ENCODE results near the gene RYR2.
A peak's percentile ranks its signal among the peaks of the same experiment; 100 is the strongest.

The RYR2 gene

GRCh38 chr1:237711281-237711680 is 669.3 kb downstream of the RYR2 start:
- H3K27me3 Mint-ChIP-seq = no peaks in the 10 kb centered on the region
- no peak for DNase-seq
- peaks cover 0 to 2% of the 10 kb centered on the region in 2 donors for H3K9me3 Mint-ChIP-seq
- H3K27ac Mint-ChIP-seq = no peak overlapping the region
- no peak overlapping the region for H3K4me3 Mint-ChIP-seq
- no peaks in the 10 kb centered on the region for H3K4me1 Mint-ChIP-seq (ENCODE audit: low read depth in 2 of 2)
- no peaks in the 10 kb centered on the region for H3K36me3 Mint-ChIP-seq (ENCODE audit: insufficient read depth)
- ATAC-seq (replicated peaks) = no peak

GRCh38 chr1:237712082-237712481 is 670.1 kb downstream of the RYR2 start:
- Mint-ChIP-seq H3K4me3 (no peak overlapping the region), H3K9me3 (peaks cover 0 to 2% of the 10 kb centered on the region in 2 donors), H3K27me3 (no peaks in the 10 kb centered on the region), H3K27ac (no peak overlapping the region), H3K36me3 (ENCODE audit: insufficient read depth) (no peaks in the 10 kb centered on the region), H3K4me1 (ENCODE audit: low read depth in 2 of 2) (no peaks in the 10 kb centered on the region)
- DNase-seq (no peak), ATAC-seq (replicated peaks) (no peak)

GRCh38 chr1:237712586-237713157 is 670.7 kb downstream of the RYR2 start:
- H3K4me3 Mint-ChIP-seq = no peak overlapping the region
- no peaks in the 10 kb centered on the region for H3K27me3 Mint-ChIP-seq
- H3K9me3 Mint-ChIP-seq = peaks cover 0 to 2% of the 10 kb centered on the region in 2 donors
- DNase-seq (no peak), ATAC-seq (replicated peaks) (no peak)
- H3K4me1 Mint-ChIP-seq (ENCODE audit: low read depth in 2 of 2) = no peaks in the 10 kb centered on the region
- no peaks in the 10 kb centered on the region for H3K36me3 Mint-ChIP-seq (ENCODE audit: insufficient read depth)
- no peak overlapping the region for H3K27ac Mint-ChIP-seq

- H3K36me3 Mint-ChIP-seq (ENCODE audit: insufficient read depth) = no peaks in the 10 kb centered on the region
- no peak overlapping the region for H3K4me3 Mint-ChIP-seq
- no peaks in the 10 kb centered on the region for H3K27me3 Mint-ChIP-seq
- no peak overlapping the region for H3K27ac Mint-ChIP-seq
- no peaks in the 10 kb centered on the region for H3K4me1 Mint-ChIP-seq (ENCODE audit: low read depth in 2 of 2)
- peaks cover 0 to 2% of the 10 kb centered on the region in 2 donors for H3K9me3 Mint-ChIP-seq
- ATAC-seq (replicated peaks) = no peak
- no peak for DNase-seq
These were observed 671.9 kb downstream of the RYR2 start for GRCh38 chr1:237713916-237714315.

GRCh38 chr1:237717106-237717505 is 675.1 kb downstream of the RYR2 start:
- ATAC-seq (replicated peaks) (no peak), DNase-seq (no peak)
- no peaks in the 10 kb centered on the region for H3K36me3 Mint-ChIP-seq (ENCODE audit: insufficient read depth)
- H3K27ac Mint-ChIP-seq = no peak overlapping the region
- no peak overlapping the region for H3K4me3 Mint-ChIP-seq
- H3K27me3 Mint-ChIP-seq = no peaks in the 10 kb centered on the region
- H3K9me3 Mint-ChIP-seq = peaks cover 0 to 2% of the 10 kb centered on the region in 2 donors
- no peaks in the 10 kb centered on the region for H3K4me1 Mint-ChIP-seq (ENCODE audit: low read depth in 2 of 2)

- Mint-ChIP-seq H3K27ac (no peak overlapping the region), H3K27me3 (peaks cover 5 to 8% of the 10 kb centered on the region in 2 donors), H3K4me1 (ENCODE audit: low read depth in 2 of 2) (peaks cover 0 to 4% of the 10 kb centered on the region in 2 donors), H3K36me3 (ENCODE audit: insufficient read depth) (peaks cover 4% of the 10 kb centered on the region), H3K9me3 (peaks cover 2 to 8% of the 10 kb centered on the region in 2 donors), H3K4me3 (no peak overlapping the region)
- no peak for ATAC-seq (replicated peaks)
- DNase-seq = no peak
These were observed 688.9 kb downstream of the RYR2 start for GRCh38 chr1:237730826-237731350.

- peaks cover 5% of the 10 kb centered on the region for H3K36me3 Mint-ChIP-seq (ENCODE audit: insufficient read depth)
- ATAC-seq (replicated peaks) = no peak
- H3K4me3 Mint-ChIP-seq = no peak overlapping the region
- no peak for DNase-seq
- H3K27me3 Mint-ChIP-seq = peaks cover 5 to 8% of the 10 kb centered on the region in 2 donors
- H3K9me3 Mint-ChIP-seq = peaks cover 2 to 8% of the 10 kb centered on the region in 2 donors
- no peak overlapping the region for H3K27ac Mint-ChIP-seq
- H3K4me1 Mint-ChIP-seq (ENCODE audit: low read depth in 2 of 2) = peaks cover 7 to 14% of the 10 kb centered on the region in 2 donors
These were observed 690.7 kb downstream of the RYR2 start for GRCh38 chr1:237732657-237733056.

GRCh38 chr1:237736372-237737029 is 694.5 kb downstream of the RYR2 start:
- Mint-ChIP-seq H3K27me3 (no peaks in the 10 kb centered on the region), H3K36me3 (ENCODE audit: insufficient read depth) (peaks cover 5% of the 10 kb centered on the region), H3K4me3 (peak overlapping the region; percentile 1 to 5), H3K27ac (peak overlapping the region; percentile 36 to 39), H3K4me1 (ENCODE audit: low read depth in 2 of 2) (peaks cover 7 to 14% of the 10 kb centered on the region in 2 donors), H3K9me3 (peaks cover 2 to 8% of the 10 kb centered on the region in 2 donors)
- DNase-seq (peak; percentile 1 to 2 (median 2)), ATAC-seq (replicated peaks) (peak; percentile 89)

GRCh38 chr1:237737448-237737847 is 695.5 kb downstream of the RYR2 start:
- Mint-ChIP-seq H3K27ac (peak overlapping the region in 1 of 2 donors; percentile 22), H3K27me3 (no peaks in the 10 kb centered on the region), H3K4me3 (peak overlapping the region in 1 of 2 donors; percentile 30), H3K36me3 (ENCODE audit: insufficient read depth) (peaks cover 5% of the 10 kb centered on the region), H3K9me3 (peaks cover 2 to 8% of the 10 kb centered on the region in 2 donors), H3K4me1 (ENCODE audit: low read depth in 2 of 2) (peaks cover 7 to 14% of the 10 kb centered on the region in 2 donors)
- ATAC-seq (replicated peaks) (peak; percentile 53), DNase-seq (no peak)

GRCh38 chr1:237737938-237738610 is 696.1 kb downstream of the RYR2 start:
- no peak for ATAC-seq (replicated peaks)
- Mint-ChIP-seq H3K36me3 (ENCODE audit: insufficient read depth) (peaks cover 5% of the 10 kb centered on the region), H3K27ac (peak overlapping the region in 1 of 2 donors; percentile 22), H3K4me1 (ENCODE audit: low read depth in 2 of 2) (peaks cover 7 to 14% of the 10 kb centered on the region in 2 donors), H3K4me3 (peak overlapping the region in 1 of 2 donors; percentile 30), H3K27me3 (no peaks in the 10 kb centered on the region), H3K9me3 (peaks cover 2 to 8% of the 10 kb centered on the region in 2 donors)
- no peak for DNase-seq

- peaks cover 7 to 10% of the 10 kb centered on the region in 2 donors for H3K4me1 Mint-ChIP-seq (ENCODE audit: low read depth in 2 of 2)
- no peak overlapping the region for H3K4me3 Mint-ChIP-seq
- H3K27me3 Mint-ChIP-seq = no peaks in the 10 kb centered on the region
- DNase-seq (no peak), ATAC-seq (replicated peaks) (no peak)
- H3K27ac Mint-ChIP-seq = no peak overlapping the region
- H3K9me3 Mint-ChIP-seq = no peaks in the 10 kb centered on the region
- peaks cover 5% of the 10 kb centered on the region for H3K36me3 Mint-ChIP-seq (ENCODE audit: insufficient read depth)
These were observed 698.9 kb downstream of the RYR2 start for GRCh38 chr1:237740846-237741245.

- Mint-ChIP-seq H3K9me3 (no peaks in the 10 kb centered on the region), H3K27ac (no peak overlapping the region), H3K4me3 (no peak overlapping the region), H3K27me3 (no peaks in the 10 kb centered on the region), H3K4me1 (ENCODE audit: low read depth in 2 of 2) (no peaks in the 10 kb centered on the region), H3K36me3 (ENCODE audit: insufficient read depth) (no peaks in the 10 kb centered on the region)
- DNase-seq = no peak
- ATAC-seq (replicated peaks) = no peak
These were observed 703.6 kb downstream of the RYR2 start for GRCh38 chr1:237745545-237745944.

GRCh38 chr1:237748171-237748960 is 706.4 kb downstream of the RYR2 start:
- no peaks in the 10 kb centered on the region for H3K4me1 Mint-ChIP-seq (ENCODE audit: low read depth in 2 of 2)
- ATAC-seq (replicated peaks) (no peak), DNase-seq (no peak)

More at GRCh38 chr1:237748171-237748960, 706.4 kb downstream of the RYR2 start:
- no peaks in the 10 kb centered on the region for H3K9me3 Mint-ChIP-seq
- H3K4me3 Mint-ChIP-seq = no peak overlapping the region
- H3K27me3 Mint-ChIP-seq = no peaks in the 10 kb centered on the region
- no peaks in the 10 kb centered on the region for H3K36me3 Mint-ChIP-seq (ENCODE audit: insufficient read depth)
- no peak overlapping the region for H3K27ac Mint-ChIP-seq
